H54 (cell line): Measurements from ENCODE around the gene RAPSN.
A peak's percentile ranks its signal among the peaks of the same experiment; 100 is the strongest.

ENCODE experiments used
- DNase-seq: peaks from one replicate; pipeline ENCODE4 v3.0.0; 2011; ENCODE audit warnings: low spot score, mixed read lengths; ENCODE audit not compliant: insufficient read length
- FAIRE-seq: peaks from 3 replicates; lab custom pipeline; 2011; peaks lifted over from hg19 to GRCh38; lab: Jason Lieb, UNC
- POLR2A ChIP-seq: IDR thresholded peaks from 2 replicates; pipeline ENCODE4 v1.6.1; 2011; ENCODE audit warnings: low read depth, mild to moderate bottlenecking, low read length

RAPSN gene

GRCh38 chr11:47413908-47414684, 34.8 kb downstream of the RAPSN start:
- DNase-seq (no peak), FAIRE-seq (no peak)
- no peak for TF ChIP-seq POLR2A

GRCh38 chr11:47413351-47413750, 35.6 kb downstream of the RAPSN start:
- FAIRE-seq = no peak
- no peak for DNase-seq

DNA sequence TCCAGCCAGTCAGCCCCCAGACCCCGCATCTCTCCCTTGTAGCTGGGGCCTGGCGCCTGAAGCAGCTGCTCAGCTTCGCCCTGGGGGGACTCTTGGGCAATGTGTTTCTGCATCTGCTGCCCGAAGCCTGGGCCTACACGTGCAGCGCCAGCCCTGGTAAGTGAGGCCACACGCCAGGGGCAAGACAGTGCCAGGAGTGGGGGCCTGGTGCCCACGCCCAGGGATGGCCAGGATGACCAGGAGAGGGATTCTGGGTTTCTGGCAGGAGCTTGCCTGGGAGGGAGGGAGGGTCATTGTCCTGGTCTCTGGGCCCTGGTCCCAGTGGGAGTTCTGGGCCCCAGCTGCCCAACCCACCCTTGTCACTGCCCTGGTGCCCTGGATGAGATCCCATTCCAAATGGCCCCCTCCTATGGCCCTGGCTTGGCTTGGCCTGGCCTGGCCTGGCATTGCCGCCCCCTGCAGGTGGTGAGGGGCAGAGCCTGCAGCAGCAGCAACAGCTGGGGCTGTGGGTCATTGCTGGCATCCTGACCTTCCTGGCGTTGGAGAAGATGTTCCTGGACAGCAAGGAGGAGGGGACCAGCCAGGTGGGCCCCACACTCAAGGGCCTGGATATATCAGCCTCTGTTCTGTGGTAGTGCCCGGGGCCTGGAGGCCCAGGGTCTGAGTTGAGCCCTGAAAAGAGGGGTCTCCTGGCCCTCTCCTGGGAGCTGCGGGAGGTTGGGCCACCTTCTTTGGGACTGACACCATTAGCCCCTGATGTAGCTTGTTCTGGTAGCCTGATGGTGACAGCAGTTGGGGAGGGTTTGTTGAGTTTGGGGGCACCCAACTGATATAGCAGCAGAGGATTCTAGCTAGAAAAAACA, 36.8 kb downstream of the RAPSN start:
- FAIRE-seq = no peak

More at GRCh38 chr11:47413351-47413750, 35.6 kb downstream of the RAPSN start:
- TF ChIP-seq POLR2A = no peak

DNA sequence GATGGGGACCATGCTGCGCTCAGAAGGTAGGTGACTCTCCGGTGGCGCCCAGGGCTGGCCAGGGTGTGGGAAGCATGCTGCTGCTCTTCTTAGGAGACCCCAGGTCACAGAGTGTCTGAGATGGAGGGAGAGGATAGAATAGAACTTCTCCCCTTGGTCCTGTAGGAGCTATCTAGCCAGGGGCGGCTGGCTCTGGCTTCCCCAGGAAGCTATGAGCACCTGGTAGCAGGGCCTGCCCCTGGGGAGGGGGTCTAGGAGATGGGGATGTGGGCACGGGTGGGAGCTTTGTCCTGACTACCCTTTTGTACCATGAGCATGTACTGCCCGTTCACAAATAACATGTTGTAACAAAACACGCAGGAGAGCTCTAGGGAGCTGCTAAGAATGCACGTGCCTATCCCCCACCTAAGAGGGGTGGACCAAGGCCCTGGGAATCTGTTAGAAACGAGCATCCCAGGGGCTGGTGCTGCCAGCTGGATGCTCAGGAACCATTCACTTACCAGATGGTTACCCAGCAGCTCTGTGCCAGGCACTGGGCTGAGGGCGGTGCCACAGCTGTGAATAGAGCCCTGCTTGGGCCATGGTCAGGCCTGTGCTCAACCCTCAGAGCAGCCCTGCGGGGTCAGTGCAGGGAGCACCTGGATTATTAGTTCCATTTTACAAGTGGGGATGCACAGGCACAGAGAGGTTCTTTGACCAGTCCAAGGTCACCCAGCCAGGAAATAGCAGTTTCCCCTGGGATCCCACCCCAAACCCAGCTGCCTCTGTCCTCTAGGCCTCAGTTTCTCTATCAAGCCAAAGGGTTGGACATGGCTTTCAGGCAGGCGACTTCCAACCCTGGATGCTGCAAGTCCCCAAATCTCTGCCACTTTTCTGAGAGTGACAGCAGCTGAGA, 38.3 kb downstream of the RAPSN start:
- no peak for TF ChIP-seq POLR2A
- FAIRE-seq = no peak
- no peak for DNase-seq

More for the DNA sequence above, 36.8 kb downstream of the RAPSN start:
- DNase-seq = peak; percentile 71
- TF ChIP-seq POLR2A = no peak

DNA sequence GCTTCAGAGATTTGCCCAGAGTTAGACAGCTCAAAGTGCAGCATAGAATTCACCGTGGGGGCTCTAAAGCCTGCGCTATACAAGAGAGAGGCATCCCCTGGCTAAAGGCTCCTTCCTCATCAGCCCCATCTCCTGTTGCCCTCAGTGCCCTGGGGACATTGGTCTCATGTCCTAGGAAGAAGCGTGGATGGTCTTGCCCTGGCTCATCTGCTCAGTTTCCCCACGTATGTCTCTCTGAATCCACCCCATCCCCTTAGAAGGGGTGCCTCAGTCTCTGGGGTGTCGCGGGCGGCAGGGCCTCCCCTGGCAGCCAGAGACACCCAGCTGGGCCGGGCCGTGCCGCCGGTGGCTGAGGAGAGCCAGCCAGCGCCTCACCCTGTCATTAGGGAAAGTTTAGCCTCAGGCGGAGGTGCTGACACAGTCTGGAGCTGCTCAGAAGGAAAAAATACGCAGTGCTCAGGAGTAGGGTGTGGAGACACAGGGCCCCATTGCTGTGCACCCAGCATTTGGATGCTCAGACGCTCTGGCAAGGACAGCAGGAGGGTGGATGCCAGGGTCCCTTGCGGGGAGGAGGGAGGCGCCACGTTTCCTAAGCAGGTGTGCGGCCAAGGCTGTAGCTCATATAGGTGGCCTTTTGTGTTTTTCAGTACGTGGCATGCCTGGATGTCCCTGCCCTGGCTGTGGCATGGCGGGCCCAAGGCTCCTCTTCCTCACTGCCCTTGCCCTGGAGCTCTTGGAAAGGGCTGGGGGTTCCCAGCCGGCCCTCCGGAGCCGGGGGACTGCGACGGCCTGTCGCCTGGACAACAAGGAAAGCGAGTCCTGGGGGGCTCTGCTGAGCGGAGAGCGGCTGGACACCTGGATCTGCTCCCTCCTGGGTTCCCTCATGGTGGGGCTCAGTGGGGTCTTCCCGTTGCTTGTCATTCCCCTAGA, 39.2 kb downstream of the RAPSN start:
- FAIRE-seq (no peak), DNase-seq (no peak)
- no peak for TF ChIP-seq POLR2A

- FAIRE-seq = peak; percentile 11
Measured at GRCh38 chr11:47408598-47409439, 40.1 kb downstream of the RAPSN start.

GRCh38 chr11:47407746-47408590, 41.0 kb downstream of the RAPSN start, which contains the start of gene SLC39A13:
SLC39A13 (plus strand) TSS chr11:47408590; CDS start chr11:47410095, 1,505 bp downstream.
- TF ChIP-seq POLR2A = peak; percentile 89
- peak; percentile 100 for DNase-seq
- no peak for FAIRE-seq

More at GRCh38 chr11:47408598-47409439, 40.1 kb downstream of the RAPSN start:
- DNase-seq = peak; percentile 99
- peak; percentile 41; the same call in 1 of the 2 replicates for TF ChIP-seq POLR2A

DNA sequence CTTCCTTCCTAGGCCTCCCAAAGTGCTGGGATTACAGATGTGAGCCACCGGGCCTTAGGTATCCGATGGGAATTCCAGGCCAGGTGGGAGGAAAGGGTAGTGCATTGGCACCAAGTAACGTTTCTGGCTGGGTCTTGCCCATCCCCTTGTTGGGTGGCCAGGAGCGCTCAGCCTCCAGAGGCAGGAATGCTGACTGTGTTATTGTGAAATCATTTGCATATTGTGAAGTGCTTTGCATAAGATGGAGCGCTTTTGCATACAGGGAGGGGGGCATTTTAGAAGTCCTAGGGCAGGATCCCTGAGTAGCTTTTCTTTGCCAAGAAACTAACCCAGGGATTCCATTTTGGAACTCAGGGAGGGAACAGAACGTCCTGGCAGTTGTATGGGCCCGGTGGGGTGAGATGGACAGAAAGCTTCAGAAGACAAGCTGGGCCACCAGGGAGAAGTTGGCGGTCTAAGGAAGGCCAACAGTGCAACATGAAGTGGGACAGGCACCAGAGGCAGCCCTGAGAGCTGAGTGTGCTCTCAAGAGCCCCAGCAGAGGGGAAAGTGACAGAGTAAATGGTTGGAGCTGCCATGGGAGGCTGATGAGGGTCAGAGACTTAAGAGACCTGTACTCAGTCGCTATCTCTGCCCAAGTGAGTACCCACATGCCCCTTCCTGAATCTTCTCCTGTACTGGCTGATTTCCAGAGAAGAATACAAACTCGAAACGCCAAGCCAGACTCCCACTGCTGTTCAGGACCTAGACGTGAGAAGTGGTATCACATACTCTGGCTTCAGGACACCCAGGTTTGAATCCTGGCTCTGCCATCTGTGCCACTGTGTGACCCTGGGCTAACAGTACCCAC, 41.8 kb downstream of the RAPSN start:
- DNase-seq (no peak), FAIRE-seq (no peak)

GRCh38 chr11:47403571-47403970, 45.4 kb downstream of the RAPSN start:
- no peak for FAIRE-seq
- TF ChIP-seq POLR2A = no peak
- DNase-seq = no peak

More for the DNA sequence above, 41.8 kb downstream of the RAPSN start:
- TF ChIP-seq POLR2A = no peak

GRCh38 chr11:47403135-47403534, 45.8 kb downstream of the RAPSN start:
- FAIRE-seq (no peak), DNase-seq (no peak)
- no peak for TF ChIP-seq POLR2A
